CD4-positive, alpha-beta T cell treated with Interleukin-17A for 1 hour (primary cell): Measurements from ENCODE around the gene USP17L15.
"Not testable (repeated sequence)": the region's sequence is repeated elsewhere in the genome, so short reads cannot be mapped to it uniquely, and the experiment has no call there.

ENCODE experiments used
- DNase-seq: peaks from one replicate; pipeline ENCODE4 v3.0.0-alpha.2; 2020

The USP17L15 gene, protein sequence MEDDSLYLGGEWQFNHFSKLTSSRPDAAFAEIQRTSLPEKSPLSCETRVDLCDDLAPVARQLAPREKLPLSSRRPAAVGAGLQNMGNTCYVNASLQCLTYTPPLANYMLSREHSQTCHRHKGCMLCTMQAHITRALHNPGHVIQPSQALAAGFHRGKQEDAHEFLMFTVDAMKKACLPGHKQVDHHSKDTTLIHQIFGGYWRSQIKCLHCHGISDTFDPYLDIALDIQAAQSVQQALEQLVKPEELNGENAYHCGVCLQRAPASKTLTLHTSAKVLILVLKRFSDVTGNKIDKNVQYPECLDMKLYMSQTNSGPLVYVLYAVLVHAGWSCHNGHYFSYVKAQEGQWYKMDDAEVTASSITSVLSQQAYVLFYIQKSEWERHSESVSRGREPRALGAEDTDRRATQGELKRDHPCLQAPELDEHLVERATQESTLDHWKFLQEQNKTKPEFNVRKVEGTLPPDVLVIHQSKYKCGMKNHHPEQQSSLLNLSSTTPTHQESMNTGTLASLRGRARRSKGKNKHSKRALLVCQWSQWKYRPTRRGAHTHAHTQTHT

DNA sequence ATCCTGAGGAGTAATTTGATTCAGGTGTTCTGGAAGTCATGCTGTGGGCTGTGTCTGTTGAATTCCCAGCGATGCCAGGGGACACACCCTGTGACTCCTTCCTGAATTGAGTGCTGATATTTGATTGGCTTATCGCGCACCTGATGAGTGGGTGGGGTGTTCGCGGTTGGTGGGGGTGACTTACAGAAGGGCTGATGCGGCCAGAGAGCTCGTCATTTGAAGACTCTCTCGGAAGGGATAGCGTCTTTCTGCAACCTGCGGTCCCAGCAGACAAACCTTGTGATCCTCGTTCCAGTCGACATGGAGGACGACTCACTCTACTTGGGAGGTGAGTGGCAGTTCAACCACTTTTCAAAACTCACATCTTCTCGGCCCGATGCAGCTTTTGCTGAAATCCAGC is at the start of gene USP17L15:
Gene USP17L15 (plus strand): TSS at position 301 of the 400 bp plus-strand sequence. CDS start 0 bp downstream, at position 301.
- DNase-seq: not testable (repeated sequence)

DNA sequence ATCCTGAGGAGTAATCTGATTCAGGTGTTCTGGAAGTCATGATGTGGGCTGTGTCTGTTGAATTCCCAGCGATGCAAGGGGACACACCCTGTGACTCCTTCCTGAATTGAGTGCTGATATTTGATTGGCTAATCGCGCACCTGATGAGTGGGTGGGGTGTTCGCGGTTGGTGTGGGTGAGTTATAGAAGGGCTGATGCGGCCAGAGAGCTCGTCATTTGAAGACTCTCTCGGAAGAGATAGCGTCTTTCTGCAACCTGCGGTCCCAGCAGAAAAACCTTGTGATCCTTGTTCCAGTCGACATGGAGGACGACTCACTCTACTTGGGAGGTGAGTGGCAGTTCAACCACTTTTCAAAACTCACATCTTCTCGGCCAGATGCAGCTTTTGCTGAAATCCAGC is 23.8 kb upstream of the USP17L15 start, which contains the start of gene USP17L10:
Gene USP17L10 (plus strand): TSS at position 301 of the 400 bp plus-strand sequence. CDS start 0 bp downstream, at position 301.
- DNase-seq: not testable (repeated sequence)

DNA sequence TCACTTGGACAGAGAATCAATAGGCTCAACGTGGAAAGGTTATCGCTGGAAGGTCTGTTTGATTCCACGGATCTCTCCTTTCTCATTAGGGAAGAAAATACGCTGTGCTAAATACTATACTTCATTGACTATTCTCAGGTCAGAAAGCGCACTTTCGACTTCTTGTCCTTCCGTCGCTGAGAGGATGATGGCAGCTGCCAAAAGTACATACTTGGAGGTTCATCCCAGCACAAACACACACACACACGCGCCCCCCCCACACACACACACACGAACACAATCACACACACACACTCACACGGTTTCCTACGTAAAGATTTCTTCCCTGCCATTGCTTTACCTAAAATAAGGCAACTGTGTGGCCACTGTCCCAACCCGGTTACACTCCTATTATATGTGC is 19.5 kb upstream of the USP17L15 start:
- DNase-seq: not testable (repeated sequence)

DNA sequence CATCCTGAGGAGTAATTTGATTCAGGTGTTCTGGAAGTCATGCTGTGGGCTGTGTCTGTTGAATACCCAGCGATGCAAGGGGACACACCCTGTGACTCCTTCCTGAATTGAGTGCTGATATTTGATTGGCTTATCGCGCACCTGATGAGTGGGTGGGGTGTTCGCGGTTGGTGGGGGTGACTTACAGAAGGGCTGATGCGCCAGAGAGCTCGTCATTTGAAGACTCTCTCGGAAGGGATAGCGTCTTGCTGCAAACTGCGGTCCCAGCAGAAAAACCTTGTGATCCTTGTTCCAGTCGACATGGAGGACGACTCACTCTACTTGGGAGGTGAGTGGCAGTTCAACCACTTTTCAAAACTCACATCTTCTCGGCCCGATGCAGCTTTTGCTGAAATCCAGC is 19.1 kb upstream of the USP17L15 start, which contains the start of gene USP17L11:
Gene USP17L11 (plus strand): TSS at position 301 of the 400 bp plus-strand sequence. CDS start 0 bp downstream, at position 301.
- not testable (repeated sequence) for DNase-seq

DNA sequence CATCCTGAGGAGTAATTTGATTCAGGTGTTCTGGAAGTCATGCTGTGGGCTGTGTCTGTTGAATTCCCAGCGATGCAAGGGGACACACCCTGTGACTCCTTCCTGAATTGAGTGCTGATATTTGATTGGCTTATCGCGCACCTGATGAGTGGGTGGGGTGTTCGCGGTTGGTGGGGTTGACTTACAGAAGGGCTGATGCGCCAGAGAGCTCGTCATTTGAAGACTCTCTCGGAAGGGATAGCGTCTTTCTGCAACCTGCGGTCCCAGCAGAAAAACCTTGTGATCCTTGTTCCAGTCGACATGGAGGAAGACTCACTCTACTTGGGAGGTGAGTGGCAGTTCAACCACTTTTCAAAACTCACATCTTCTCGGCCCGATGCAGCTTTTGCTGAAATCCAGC is 14.3 kb upstream of the USP17L15 start, which contains the start of gene USP17L12:
Gene USP17L12 (plus strand): TSS at position 301 of the 400 bp plus-strand sequence. CDS start 0 bp downstream, at position 301.
- DNase-seq: not testable (repeated sequence)

DNA sequence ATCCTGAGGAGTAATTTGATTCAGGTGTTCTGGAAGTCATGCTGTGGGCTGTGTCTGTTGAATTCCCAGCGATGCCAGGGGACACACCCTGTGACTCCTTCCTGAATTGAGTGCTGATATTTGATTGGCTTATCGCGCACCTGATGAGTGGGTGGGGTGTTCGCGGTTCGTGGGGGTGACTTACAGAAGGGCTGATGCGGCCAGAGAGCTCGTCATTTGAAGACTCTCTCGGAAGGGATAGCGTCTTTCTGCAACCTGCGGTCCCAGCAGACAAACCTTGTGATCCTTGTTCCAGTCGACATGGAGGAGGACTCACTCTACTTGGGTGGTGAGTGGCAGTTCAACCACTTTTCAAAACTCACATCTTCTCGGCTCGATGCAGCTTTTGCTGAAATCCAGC is 9.6 kb upstream of the USP17L15 start, which contains the start of gene USP17L13:
Gene USP17L13 (plus strand): TSS at position 301 of the 400 bp plus-strand sequence. CDS start 0 bp downstream, at position 301.
- DNase-seq: not testable (repeated sequence)

DNA sequence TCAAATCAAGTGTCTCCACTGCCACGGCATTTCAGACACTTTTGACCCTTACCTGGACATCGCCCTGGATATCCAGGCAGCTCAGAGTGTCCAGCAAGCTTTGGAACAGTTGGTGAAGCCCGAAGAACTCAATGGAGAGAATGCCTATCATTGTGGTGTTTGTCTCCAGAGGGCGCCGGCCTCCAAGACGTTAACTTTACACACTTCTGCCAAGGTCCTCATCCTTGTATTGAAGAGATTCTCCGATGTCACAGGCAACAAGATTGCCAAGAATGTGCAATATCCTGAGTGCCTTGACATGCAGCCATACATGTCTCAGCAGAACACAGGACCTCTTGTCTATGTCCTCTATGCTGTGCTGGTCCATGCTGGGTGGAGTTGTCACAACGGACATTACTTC is 3.9 kb upstream of the USP17L15 start:
- DNase-seq: not testable (repeated sequence)

DNA sequence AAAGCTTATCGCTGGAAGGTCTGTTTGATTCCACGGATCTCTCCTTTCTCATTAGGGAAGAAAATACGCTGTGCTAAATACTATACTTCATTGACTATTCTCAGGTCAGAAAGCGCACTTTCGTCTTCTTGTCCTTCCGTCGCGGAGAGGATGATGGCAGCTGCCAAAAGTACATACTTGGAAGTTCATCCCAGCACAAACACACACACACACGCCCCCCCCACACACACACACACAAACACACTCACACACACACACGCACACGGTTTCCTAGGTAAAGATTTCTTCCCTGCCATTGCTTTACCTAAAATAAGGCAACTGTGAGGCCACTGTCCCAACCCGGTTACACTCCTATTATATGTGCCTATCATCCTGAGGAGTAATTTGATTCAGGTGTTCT is 4.3 kb downstream of the USP17L15 start:
- not testable (repeated sequence) for DNase-seq

DNA sequence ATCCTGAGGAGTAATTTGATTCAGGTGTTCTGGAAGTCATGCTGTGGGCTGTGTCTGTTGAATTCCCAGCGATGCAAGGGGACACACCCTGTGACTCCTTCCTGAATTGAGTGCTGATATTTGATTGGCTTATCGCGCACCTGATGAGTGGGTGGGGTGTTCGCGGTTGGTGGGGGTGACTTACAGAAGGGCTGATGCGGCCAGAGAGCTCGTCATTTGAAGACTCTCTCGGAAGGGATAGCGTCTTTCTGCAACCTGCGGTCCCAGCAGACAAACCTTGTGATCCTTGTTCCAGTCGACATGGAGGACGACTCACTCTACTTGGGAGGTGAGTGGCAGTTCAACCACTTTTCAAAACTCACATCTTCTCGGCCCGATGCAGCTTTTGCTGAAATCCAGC is 9.4 kb downstream of the USP17L15 start, which contains the start of gene USP17L17:
Gene USP17L17 (plus strand): TSS at position 301 of the 400 bp plus-strand sequence. CDS start 0 bp downstream, at position 301.
- DNase-seq: not testable (repeated sequence)

DNA sequence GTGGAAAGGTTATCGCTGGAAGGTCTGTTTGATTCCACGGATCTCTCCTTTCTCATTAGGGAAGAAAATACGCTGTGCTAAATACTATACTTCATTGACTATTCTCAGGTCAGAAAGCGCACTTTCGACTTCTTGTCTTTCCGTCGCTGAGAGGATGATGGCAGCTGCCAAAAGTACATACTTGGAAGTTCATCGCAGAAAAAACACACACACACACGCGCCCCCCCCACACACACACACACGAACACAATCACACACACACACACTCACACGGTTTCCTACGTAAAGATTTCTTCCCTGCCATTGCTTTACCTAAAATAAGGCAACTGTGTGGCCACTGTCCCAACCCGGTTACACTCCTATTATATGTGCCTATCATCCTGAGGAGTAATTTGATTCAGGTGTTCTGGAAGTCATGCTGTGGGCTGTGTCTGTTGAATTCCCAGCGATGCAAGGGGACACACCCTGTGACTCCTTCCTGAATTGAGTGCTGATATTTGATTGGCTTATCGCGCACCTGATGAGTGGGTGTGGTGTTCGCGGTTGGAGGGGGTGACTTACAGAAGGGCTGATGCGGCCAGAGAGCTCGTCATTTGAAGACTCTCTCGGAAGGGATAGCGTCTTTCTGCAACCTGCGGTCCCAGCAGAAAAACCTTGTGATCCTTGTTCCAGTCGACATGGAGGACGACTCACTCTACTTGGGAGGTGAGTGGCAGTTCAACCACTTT is 13.9 kb downstream of the USP17L15 start, which contains the start of gene USP17L18:
Gene USP17L18 (plus strand): TSS at position 678 of the 728 bp plus-strand sequence. CDS start 0 bp downstream, at position 678.
- not testable (repeated sequence) for DNase-seq

DNA sequence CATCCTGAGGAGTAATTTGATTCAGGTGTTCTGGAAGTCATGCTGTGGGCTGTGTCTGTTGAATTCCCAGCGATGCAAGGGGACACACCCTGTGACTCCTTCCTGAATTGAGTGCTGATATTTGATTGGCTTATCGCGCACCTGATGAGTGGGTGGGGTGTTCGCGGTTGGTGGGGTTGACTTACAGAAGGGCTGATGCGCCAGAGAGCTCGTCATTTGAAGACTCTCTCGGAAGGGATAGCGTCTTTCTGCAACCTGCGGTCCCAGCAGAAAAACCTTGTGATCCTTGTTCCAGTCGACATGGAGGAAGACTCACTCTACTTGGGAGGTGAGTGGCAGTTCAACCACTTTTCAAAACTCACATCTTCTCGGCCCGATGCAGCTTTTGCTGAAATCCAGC is 18.9 kb downstream of the USP17L15 start, which contains the start of gene USP17L19:
Gene USP17L19 (plus strand): TSS at position 301 of the 400 bp plus-strand sequence. CDS start 0 bp downstream, at position 301.
- not testable (repeated sequence) for DNase-seq

DNA sequence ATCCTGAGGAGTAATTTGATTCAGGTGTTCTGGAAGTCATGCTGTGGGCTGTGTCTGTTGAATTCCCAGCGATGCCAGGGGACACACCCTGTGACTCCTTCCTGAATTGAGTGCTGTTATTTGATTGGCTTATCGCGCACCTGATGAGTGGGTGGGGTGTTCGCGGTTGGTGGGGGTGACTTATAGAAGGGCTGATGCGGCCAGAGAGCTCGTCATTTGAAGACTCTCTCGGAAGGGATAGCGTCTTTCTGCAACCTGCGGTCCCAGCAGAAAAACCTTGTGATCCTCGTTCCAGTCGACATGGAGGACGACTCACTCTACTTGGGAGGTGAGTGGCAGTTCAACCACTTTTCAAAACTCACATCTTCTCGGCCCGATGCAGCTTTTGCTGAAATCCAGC is 23.6 kb downstream of the USP17L15 start, which contains the start of gene USP17L20:
Gene USP17L20 (plus strand): TSS at position 301 of the 400 bp plus-strand sequence. CDS start 0 bp downstream, at position 301.
- DNase-seq: not testable (repeated sequence)

DNA sequence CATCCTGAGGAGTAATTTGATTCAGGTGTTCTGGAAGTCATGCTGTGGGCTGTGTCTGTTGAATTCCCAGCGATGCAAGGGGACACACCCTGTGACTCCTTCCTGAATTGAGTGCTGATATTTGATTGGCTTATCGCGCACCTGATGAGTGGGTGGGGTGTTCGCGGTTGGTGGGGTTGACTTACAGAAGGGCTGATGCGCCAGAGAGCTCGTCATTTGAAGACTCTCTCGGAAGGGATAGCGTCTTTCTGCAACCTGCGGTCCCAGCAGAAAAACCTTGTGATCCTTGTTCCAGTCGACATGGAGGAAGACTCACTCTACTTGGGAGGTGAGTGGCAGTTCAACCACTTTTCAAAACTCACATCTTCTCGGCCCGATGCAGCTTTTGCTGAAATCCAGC is 28.4 kb downstream of the USP17L15 start, which contains the start of gene USP17L21:
Gene USP17L21 (plus strand): TSS at position 301 of the 400 bp plus-strand sequence. CDS start 0 bp downstream, at position 301.
- not testable (repeated sequence) for DNase-seq

DNA sequence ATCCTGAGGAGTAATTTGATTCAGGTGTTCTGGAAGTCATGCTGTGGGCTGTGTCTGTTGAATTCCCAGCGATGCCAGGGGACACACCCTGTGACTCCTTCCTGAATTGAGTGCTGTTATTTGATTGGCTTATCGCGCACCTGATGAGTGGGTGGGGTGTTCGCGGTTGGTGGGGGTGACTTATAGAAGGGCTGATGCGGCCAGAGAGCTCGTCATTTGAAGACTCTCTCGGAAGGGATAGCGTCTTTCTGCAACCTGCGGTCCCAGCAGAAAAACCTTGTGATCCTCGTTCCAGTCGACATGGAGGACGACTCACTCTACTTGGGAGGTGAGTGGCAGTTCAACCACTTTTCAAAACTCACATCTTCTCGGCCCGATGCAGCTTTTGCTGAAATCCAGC is 33.1 kb downstream of the USP17L15 start, which contains the start of gene USP17L22:
Gene USP17L22 (plus strand): TSS at position 301 of the 400 bp plus-strand sequence. CDS start 0 bp downstream, at position 301.
- DNase-seq: not testable (repeated sequence)

DNA sequence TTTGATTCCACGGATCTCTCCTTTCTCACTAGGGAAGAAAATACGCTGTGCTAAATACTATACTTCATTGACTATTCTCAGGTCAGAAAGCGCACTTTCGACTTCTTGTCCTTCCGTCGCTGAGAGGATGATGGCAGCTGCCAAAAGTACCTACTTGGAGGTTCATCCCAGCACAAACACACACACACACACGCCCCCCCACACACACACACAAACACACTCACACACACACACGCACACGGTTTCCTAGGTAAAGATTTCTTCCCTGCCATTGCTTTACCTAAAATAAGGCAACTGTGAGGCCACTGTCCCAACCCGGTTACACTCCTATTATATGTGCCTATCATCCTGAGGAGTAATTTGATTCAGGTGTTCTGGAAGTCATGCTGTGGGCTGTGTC is 37.5 kb downstream of the USP17L15 start:
- not testable (repeated sequence) for DNase-seq
